PFSK-1 (cell line): Measurements from ENCODE around the gene AHR.

ENCODE experiments used
- POLR2AphosphoS5 ChIP-seq: IDR thresholded peaks from 2 replicates; pipeline ENCODE4 v1.6.1; 2012; ENCODE audit warnings: low read depth, mild to moderate bottlenecking, control low read depth, low read length, moderate library complexity
- TAF1 ChIP-seq: IDR thresholded peaks from 2 replicates; pipeline ENCODE4 v1.6.1; 2012; ENCODE audit warnings: low read length, control low read depth, borderline replicate concordance; ENCODE audit not compliant: insufficient read depth
- TF ChIP-seq, protein P1 (sequence below), 2 experiments: IDR thresholded peaks; 2 replicates each; pipeline versions ENCODE4 v1.6.1 to v1.8.0; 2011 to 2012; ENCODE audit warnings: low read depth in 2 of 2, low read length in 2 of 2, control low read depth in 1 of 2, inconsistent platforms in 1 of 2, mild to moderate bottlenecking in 1 of 2, moderate library complexity in 1 of 2; ENCODE audit not compliant: insufficient read depth in 1 of 2

DNA sequence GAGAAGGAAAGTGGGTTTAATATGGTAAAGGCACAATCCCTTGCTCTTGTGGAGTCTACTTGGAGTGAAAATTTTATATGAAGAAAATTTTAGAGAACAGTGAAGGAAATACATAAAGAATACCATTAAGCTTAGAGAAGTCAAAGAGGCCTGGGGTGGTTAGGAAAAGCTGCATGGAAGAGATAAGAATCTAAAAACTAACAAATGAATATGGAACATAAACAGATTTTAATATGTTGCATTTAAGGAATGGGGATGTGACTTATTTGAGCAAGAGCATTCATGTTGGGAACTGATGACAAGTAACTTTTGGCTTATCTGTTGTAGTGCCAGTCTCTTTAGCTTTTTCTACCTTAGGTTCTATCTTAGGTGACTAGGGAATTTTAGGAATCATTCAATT is 31.0 kb downstream of the AHR start:
- TF ChIP-seq, protein P1, sequence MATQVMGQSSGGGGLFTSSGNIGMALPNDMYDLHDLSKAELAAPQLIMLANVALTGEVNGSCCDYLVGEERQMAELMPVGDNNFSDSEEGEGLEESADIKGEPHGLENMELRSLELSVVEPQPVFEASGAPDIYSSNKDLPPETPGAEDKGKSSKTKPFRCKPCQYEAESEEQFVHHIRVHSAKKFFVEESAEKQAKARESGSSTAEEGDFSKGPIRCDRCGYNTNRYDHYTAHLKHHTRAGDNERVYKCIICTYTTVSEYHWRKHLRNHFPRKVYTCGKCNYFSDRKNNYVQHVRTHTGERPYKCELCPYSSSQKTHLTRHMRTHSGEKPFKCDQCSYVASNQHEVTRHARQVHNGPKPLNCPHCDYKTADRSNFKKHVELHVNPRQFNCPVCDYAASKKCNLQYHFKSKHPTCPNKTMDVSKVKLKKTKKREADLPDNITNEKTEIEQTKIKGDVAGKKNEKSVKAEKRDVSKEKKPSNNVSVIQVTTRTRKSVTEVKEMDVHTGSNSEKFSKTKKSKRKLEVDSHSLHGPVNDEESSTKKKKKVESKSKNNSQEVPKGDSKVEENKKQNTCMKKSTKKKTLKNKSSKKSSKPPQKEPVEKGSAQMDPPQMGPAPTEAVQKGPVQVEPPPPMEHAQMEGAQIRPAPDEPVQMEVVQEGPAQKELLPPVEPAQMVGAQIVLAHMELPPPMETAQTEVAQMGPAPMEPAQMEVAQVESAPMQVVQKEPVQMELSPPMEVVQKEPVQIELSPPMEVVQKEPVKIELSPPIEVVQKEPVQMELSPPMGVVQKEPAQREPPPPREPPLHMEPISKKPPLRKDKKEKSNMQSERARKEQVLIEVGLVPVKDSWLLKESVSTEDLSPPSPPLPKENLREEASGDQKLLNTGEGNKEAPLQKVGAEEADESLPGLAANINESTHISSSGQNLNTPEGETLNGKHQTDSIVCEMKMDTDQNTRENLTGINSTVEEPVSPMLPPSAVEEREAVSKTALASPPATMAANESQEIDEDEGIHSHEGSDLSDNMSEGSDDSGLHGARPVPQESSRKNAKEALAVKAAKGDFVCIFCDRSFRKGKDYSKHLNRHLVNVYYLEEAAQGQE (IDR thresholded peaks at IDR 0.05; ENCODE audit: insufficient read depth in 1 of 2, low read depth in 2 of 2, low read length in 2 of 2): no peak
- TF ChIP-seq POLR2AphosphoS5: no peak
- TF ChIP-seq TAF1: no peak
